Measurements from ENCODE around the gene CEP70. TPM values are rescaled to one million over a fixed set of nuclear protein-coding genes. Genes with fewer than 3 reads are reported as not detected.

Gene CEP70
- total RNA-seq, 1 donor from 2014 or later, result 44.3 TPM

- H3K9me3 Mint-ChIP-seq, result peaks cover 3% of the 10 kb centered on the region
- TF ChIP-seq CTCF (conservative IDR thresholded peaks at IDR 0.05), result no peak
- no peaks in the 10 kb centered on the region for H3K27me3 Mint-ChIP-seq
- H3K4me1 Mint-ChIP-seq (ENCODE audit: unreplicated experiment), result no peaks in the 10 kb centered on the region
- H3K27ac Mint-ChIP-seq, result no peak overlapping the region
- peaks cover 18% of the 10 kb centered on the region for H3K36me3 Mint-ChIP-seq
- DNase-seq (ENCODE audit: extremely low spot score, unreplicated experiment), result no peak
- no peak overlapping the region for H3K4me3 Mint-ChIP-seq
Observed at GRCh38 chr3:138629526-138629925, 35.5 kb upstream of the CEP70 start.

- Mint-ChIP-seq H3K9me3 (peaks cover 3% of the 10 kb centered on the region), H3K27me3 (no peaks in the 10 kb centered on the region), H3K4me1 (ENCODE audit: unreplicated experiment) (no peaks in the 10 kb centered on the region), H3K4me3 (no peak overlapping the region), H3K27ac (no peak overlapping the region), H3K36me3 (peaks cover 18% of the 10 kb centered on the region)
- TF ChIP-seq CTCF (conservative IDR thresholded peaks at IDR 0.05), result no peak
- DNase-seq (ENCODE audit: extremely low spot score, unreplicated experiment), result no peak
Observed at GRCh38 chr3:138625707-138626365, 31.8 kb upstream of the CEP70 start.

- H3K36me3 Mint-ChIP-seq, result peaks cover 18% of the 10 kb centered on the region
- H3K4me1 Mint-ChIP-seq (ENCODE audit: unreplicated experiment), result peaks cover 4% of the 10 kb centered on the region
- H3K27me3 Mint-ChIP-seq, result no peaks in the 10 kb centered on the region
- no peak for DNase-seq (ENCODE audit: extremely low spot score, unreplicated experiment)
- H3K9me3 Mint-ChIP-seq, result peaks cover 3% of the 10 kb centered on the region
- no peak overlapping the region for H3K4me3 Mint-ChIP-seq
- TF ChIP-seq CTCF (conservative IDR thresholded peaks at IDR 0.05), result no peak
- H3K27ac Mint-ChIP-seq, result no peak overlapping the region
Observed at GRCh38 chr3:138624518-138624917, 30.5 kb upstream of the CEP70 start.

GRCh38 chr3:138620431-138620830 lies 26.4 kb upstream of the CEP70 start:
- H3K9me3 Mint-ChIP-seq, result no peaks in the 10 kb centered on the region
- H3K4me1 Mint-ChIP-seq (ENCODE audit: unreplicated experiment), result peaks cover 4% of the 10 kb centered on the region
- peaks cover 5% of the 10 kb centered on the region for H3K36me3 Mint-ChIP-seq
- no peak overlapping the region for H3K27ac Mint-ChIP-seq
- no peaks in the 10 kb centered on the region for H3K27me3 Mint-ChIP-seq
- H3K4me3 Mint-ChIP-seq, result no peak overlapping the region
- no peak for TF ChIP-seq CTCF (conservative IDR thresholded peaks at IDR 0.05)
- no peak for DNase-seq (ENCODE audit: extremely low spot score, unreplicated experiment)

- DNase-seq (ENCODE audit: extremely low spot score, unreplicated experiment), result no peak
- Mint-ChIP-seq H3K27ac (no peak overlapping the region), H3K9me3 (no peaks in the 10 kb centered on the region), H3K36me3 (peaks cover 11% of the 10 kb centered on the region), H3K4me1 (ENCODE audit: unreplicated experiment) (peaks cover 19% of the 10 kb centered on the region), H3K4me3 (no peak overlapping the region), H3K27me3 (no peaks in the 10 kb centered on the region)
- TF ChIP-seq CTCF (conservative IDR thresholded peaks at IDR 0.05), result no peak
Observed at GRCh38 chr3:138615462-138615861, 21.4 kb upstream of the CEP70 start.

All from type B pancreatic cell (in vitro differentiated cells).